ENCODE results near the gene BTBD2.

The BTBD2 gene

DNA sequence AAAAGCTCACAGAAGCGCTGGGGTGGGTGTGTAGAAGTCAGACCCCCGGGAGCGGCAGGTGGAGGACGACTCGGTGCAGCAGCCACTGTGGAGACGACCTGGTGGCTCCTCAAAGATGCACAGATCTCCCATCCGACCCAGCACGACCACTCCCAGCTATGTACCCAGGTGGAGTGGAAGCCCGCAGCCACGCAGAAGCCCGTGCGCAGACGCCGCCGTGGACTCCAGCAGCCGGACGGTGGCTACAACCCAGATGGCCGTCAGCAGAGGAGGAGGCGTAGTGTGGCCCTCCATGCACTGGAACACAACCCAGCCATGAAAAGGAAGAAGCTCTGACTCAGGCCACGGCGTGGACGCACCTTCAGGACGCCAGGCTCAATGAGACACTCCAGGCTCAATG, 52.8 kb downstream of the BTBD2 start:
- no peak for TF ChIP-seq GATA2 (IDR thresholded peaks at IDR 0.05; ENCODE audit: low read depth, low read length)
- no peak for TF ChIP-seq GATA3 (IDR thresholded peaks at IDR 0.05; ENCODE audit: low read depth, low read length)

DNA sequence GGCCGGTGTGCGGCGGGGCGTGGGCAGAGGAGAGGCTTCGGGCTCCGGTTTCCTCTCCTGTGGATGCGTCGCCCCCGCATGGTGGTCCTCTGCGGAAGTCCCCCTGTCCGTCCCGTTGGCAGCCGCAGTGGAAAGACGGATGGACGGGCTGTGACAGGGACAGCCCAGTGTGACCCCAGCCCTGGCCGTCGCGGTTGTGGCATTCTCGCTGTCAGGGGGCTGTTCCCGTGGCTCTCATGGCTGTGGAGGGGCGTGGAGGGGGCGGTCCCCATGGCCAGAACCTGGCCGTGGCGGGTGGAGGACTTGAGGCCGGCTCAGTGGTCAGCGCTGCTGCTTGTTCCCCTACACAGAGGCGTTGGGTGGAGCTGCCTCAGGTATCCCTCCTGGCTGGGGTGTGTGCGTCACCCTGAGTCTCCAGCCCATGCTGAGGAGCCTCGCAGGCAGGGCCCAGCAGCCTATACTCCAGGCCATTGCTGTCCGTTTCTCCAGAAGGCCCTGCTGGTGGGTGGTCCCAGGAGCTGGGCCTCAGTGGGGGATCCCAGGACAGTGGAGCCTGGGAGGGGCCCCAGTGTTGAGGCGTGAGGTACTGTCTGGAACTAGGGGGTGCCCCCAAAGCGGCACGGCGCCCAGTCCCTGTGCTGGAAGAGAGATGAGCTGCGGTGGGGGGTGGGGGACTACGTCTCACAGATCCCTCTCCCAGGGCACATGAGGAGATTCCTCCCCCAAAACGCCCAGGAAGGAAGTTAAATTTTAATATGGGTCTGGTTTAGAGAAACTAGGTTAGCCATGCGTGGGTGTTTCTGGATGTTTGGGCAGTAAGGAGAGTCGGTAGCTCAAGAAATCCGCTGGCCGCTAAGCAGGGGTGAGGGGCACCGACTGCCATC, 54.3 kb downstream of the BTBD2 start:
- no peak for TF ChIP-seq GATA2 (IDR thresholded peaks at IDR 0.05; ENCODE audit: low read depth, low read length)
- no peak for TF ChIP-seq GATA3 (IDR thresholded peaks at IDR 0.05; ENCODE audit: low read depth, low read length)

- no peak for TF ChIP-seq GATA2 (IDR thresholded peaks at IDR 0.05; ENCODE audit: low read depth, low read length)
- no peak for TF ChIP-seq GATA3 (IDR thresholded peaks at IDR 0.05; ENCODE audit: low read depth, low read length)
Measured at GRCh38 chr19:1959928-1960589, 55.5 kb downstream of the BTBD2 start.

DNA sequence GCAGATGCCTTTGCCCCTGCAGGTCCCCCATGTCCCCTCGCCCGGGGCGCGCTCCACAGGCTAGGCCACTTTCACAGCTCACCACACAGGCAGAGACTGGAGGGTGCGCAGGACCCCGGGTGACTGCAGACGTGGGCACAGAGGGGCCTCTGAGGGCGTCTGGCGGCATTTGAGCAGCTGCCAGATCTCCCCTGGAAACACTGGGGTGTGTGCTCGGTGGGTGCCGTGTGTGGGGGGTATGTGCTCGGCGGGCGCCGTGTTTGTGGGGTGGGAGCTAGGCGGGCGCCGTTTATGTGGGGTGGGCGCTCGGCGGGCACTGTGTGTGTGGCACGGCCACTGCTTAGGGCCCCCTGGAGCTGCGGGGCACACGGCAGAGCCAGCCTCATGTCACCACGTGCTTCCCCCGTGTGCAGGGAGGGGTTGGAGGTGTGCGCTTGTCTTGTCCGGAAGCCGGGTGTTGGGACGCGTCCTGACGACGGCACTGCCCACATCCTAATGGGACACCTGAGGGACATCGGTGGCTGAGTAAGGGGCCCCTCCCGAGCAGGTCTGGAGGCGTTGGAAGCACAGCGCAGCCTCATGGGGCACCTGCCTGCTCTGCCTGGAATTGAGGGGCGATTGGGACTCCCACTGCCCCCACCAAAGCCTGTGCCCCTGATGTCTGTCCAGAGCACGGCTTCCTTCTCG, 57.8 kb downstream of the BTBD2 start:
- no peak for TF ChIP-seq GATA2 (IDR thresholded peaks at IDR 0.05; ENCODE audit: low read depth, low read length)
- no peak for TF ChIP-seq GATA3 (IDR thresholded peaks at IDR 0.05; ENCODE audit: low read depth, low read length)

DNA sequence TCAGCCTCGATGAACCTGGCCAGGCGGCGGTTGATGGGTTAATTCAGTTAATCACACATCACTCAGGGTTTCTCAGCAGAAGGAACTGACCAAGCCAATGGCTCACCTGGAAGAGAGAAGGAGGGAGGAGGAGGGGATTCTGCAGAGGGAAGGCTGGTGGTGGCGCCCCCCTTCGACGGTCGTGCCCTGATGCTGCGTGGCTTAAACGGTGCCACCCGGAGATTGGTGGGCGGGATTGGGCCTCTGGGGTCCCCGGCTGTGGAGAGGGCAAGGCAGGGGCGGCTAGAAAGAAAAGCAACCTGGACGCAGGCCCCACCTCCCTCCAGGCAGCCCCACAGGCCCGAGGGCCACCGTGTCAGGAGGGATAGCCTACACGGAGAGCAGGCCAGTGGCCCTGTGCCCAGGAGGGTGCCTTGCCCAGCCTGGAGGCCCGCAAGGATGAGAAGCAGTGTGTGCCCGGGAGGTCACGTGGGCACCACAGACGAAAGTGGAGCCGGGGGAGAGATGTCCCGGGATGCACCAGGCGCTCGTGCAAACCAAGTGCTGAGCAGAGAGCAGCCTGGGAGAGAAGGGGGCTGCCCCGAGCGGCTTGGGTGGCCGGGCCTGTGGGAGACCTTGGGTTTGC, 58.5 kb downstream of the BTBD2 start:
- TF ChIP-seq GATA2 (IDR thresholded peaks at IDR 0.05; ENCODE audit: low read depth, low read length), result no peak
- no peak for TF ChIP-seq GATA3 (IDR thresholded peaks at IDR 0.05; ENCODE audit: low read depth, low read length)

DNA sequence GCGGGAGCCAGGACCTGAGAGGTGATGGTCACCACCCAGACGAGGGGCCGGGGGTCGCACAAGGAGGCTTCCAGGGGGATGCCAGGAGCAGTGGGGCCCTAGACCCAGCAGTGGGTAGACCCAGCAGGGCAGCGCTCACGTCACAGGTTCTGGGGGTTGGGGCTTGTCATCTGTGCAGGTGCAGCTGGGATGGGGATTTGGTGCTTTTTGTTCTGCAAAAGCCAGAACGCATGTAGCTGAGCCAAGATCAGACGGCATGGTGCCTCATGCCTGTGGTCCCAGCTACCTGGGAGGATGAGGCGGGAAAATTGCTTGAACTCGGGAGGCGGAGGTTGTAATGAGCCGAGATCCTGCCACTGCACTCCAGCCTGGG, 59.4 kb downstream of the BTBD2 start:
- TF ChIP-seq GATA3 (IDR thresholded peaks at IDR 0.05; ENCODE audit: low read depth, low read length) (no peak), GATA2 (IDR thresholded peaks at IDR 0.05; ENCODE audit: low read depth, low read length) (no peak)

DNA sequence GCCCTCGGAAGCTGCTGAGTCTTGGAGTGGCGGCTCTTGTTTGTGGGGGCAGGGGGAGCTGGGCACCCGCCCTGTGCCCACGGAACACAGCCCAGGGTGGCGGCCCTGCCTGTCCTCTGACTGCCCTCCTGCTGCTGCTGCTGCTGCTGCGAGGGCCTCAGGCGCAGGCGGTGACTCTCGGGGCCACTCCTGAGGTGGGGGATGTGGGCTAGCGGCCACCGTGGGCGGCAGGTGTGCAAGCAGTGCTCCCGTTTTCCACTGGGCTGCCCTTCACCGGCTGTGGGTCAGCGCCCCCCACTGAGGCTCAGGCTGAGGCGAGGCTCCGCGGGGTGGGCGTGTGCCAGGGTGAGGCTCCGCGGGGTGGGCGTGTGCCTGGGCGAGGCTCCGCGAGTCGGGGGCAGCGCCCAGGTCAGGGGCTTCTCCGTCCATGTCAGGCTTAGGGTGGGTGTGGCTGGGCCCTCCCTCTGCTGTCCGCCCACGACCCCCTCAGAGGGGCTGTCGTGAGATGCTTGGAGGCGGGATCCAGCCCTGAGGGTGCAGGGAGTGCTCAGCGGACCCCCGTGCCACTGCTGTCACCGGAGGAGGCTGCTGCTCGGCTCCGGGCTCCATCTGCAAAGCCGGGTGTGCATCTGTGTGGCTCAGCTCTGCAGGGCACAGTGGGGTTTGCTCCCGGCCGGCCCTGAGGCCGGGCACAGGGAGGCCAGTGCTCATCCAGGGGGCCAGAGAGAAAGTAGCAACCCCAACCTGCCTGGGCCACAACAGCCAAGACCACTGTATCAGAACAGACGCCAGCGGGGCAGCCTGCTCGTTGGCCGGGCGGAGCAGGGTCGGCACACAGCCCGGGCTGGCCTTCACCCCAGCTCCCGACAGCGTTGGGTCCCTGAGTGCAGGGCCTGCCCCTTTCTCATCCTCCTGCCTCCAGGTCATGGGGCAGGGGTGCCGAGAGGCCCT, 60.1 kb downstream of the BTBD2 start:
- TF ChIP-seq GATA3 (IDR thresholded peaks at IDR 0.05; ENCODE audit: low read depth, low read length) (no peak), GATA2 (IDR thresholded peaks at IDR 0.05; ENCODE audit: low read depth, low read length) (no peak)

DNA sequence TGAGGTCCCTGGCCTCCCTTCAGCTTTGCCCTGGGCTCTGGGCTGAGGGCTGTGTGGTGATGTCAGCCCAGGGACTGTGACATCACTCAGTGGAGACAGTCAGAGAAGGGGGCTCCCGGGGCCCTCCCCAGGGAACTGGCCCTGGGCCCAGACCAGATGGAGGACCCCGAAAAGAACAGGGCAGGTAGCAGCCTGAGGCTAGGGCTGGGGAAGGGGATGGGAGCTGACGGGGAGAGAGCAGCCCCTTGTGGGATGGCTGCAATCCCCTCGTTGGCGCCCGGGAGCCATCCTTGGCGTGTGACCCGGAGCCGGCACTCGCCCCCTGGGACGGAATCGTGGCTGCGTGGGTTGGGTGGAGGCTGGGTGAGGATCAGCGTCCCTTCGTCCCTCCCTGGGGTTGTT, 61.0 kb downstream of the BTBD2 start:
- TF ChIP-seq GATA2 (IDR thresholded peaks at IDR 0.05; ENCODE audit: low read depth, low read length) (no peak), GATA3 (IDR thresholded peaks at IDR 0.05; ENCODE audit: low read depth, low read length) (no peak)

- TF ChIP-seq GATA2 (IDR thresholded peaks at IDR 0.05; ENCODE audit: low read depth, low read length) (no peak), GATA3 (IDR thresholded peaks at IDR 0.05; ENCODE audit: low read depth, low read length) (no peak)
Measured at GRCh38 chr19:1953441-1954094, 61.9 kb downstream of the BTBD2 start.

GRCh38 chr19:1953037-1953436, 62.5 kb downstream of the BTBD2 start:
- TF ChIP-seq GATA3 (IDR thresholded peaks at IDR 0.05; ENCODE audit: low read depth, low read length), result no peak
- no peak for TF ChIP-seq GATA2 (IDR thresholded peaks at IDR 0.05; ENCODE audit: low read depth, low read length)

DNA sequence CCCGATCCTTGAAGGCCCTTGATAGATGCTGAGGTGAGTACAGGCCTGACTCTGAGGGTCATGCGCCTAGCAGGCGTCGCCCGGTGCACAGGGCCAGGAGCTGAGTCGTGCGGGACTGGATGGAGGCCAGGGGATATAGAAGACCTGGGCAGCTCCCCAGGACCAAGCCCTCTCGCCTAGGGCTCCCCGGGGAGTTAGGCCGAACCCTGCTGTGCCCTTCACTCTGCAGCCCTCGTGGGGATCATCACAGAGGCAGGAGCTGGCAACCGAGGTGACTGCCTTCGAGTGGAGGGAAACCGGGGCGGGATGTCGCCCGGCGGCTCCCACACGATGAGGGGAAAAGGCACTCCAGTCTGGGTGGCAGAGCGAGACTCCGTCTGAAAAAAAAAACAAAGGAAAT, 62.9 kb downstream of the BTBD2 start:
- TF ChIP-seq GATA2 (IDR thresholded peaks at IDR 0.05; ENCODE audit: low read depth, low read length), result no peak
- no peak for TF ChIP-seq GATA3 (IDR thresholded peaks at IDR 0.05; ENCODE audit: low read depth, low read length)

DNA sequence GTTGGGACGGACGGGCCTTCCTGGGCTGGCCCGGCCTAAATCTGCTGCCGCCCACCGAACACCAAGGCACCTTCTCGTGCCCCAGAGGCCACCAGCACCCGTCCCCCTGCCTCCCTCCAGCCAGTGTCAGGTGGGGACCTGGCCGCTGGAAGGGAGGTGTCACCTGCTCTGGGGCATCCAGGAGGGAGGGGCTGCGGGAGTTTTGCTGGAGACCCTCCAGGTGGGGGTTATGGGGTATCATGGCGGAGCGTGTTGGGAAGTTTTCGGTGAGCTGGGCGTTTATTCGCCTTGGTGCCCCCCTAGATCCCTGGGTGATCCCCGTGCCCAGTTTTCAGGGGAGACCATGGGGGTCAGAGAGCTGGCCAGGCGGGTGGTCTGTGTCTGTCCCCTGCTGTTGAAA, 64.9 kb downstream of the BTBD2 start:
- TF ChIP-seq GATA2 (IDR thresholded peaks at IDR 0.05; ENCODE audit: low read depth, low read length), result no peak
- TF ChIP-seq GATA3 (IDR thresholded peaks at IDR 0.05; ENCODE audit: low read depth, low read length), result no peak

Measured in SH-SY5Y (cell line).